HepG2 (cell line): ENCODE measurements around the gene CHCHD6. TPM values are rescaled to one million over a fixed set of nuclear protein-coding genes. Genes with fewer than 3 reads are reported as not detected.

ENCODE experiments used
- ATF7 ChIP-seq, 2 experiments: fragments of 450-650 bp in 1 of 2; sonication (generic) in 1 of 2; formaldehyde crosslinking in 1 of 2; IDR thresholded peaks; 2 replicates each; pipeline versions ENCODE4 v1.4.0 to v1.6.1; 2016 to 2020; ENCODE audit warnings: antibody characterized with exemption in 1 of 2, mild to moderate bottlenecking in 1 of 2, missing genetic modification reagents in 1 of 2
- BCL3 ChIP-seq: sonication (generic); formaldehyde crosslinking; IDR thresholded peaks from 2 replicates; pipeline ENCODE4 v1.5.1; 2020; ENCODE audit warnings: mild to moderate bottlenecking, missing genetic modification reagents, moderate library complexity
- FOXJ3 ChIP-seq: sonication (generic); formaldehyde crosslinking; IDR thresholded peaks from 2 replicates; pipeline ENCODE4 v1.4.0; 2020; ENCODE audit warnings: missing genetic modification reagents, mild to moderate bottlenecking, borderline replicate concordance
- GPBP1L1 ChIP-seq: sonication (generic); formaldehyde crosslinking; IDR thresholded peaks from 2 replicates; pipeline ENCODE4 v1.5.0; 2020; ENCODE audit warnings: mild to moderate bottlenecking, missing genetic modification reagents
- KAT7 ChIP-seq: IDR thresholded peaks from 2 replicates; pipeline ENCODE4 v1.6.1; 2018; ENCODE audit warnings: borderline replicate concordance, missing compliant biosample characterization
- MED1 ChIP-seq: sonication (generic); formaldehyde crosslinking; IDR thresholded peaks from 2 replicates; pipeline ENCODE4 v1.4.0; 2020; ENCODE audit warnings: missing genetic modification reagents
- NCOA1 ChIP-seq: sonication (generic); formaldehyde crosslinking; IDR thresholded peaks from 2 replicates; pipeline ENCODE4 v1.9.0; 2021; ENCODE audit warnings: missing genetic modification reagents
- PAXIP1 ChIP-seq: sonication (generic); formaldehyde crosslinking; conservative IDR thresholded peaks from 2 replicates; pipeline ENCODE4 v1.4.0; 2020; ENCODE audit warnings: mild to moderate bottlenecking, missing genetic modification reagents, moderate library complexity
- SNRNP70 ChIP-seq: fragments of 200-400 bp; formaldehyde crosslinking; IDR thresholded peaks from 2 replicates; pipeline ENCODE4 v1.6.1; 2017; ENCODE audit warnings: mild to moderate bottlenecking, low read depth, low read length, moderate library complexity
- SP5 ChIP-seq: IDR thresholded peaks from 2 replicates; pipeline ENCODE4 v1.6.1; 2016; ENCODE audit warnings: low read depth, borderline replicate concordance
- TCF7L2 ChIP-seq: IDR thresholded peaks from 2 replicates; pipeline ENCODE4 v1.6.1; 2011; ENCODE audit warnings: mild to moderate bottlenecking, low read depth, low read length, moderate library complexity
- TSC22D2 ChIP-seq: sonication (generic); formaldehyde crosslinking; IDR thresholded peaks from 2 replicates; pipeline ENCODE4 v1.5.1; 2020; ENCODE audit warnings: missing genetic modification reagents, mild to moderate bottlenecking, borderline replicate concordance
- ZKSCAN8 ChIP-seq: IDR thresholded peaks from 2 replicates; pipeline ENCODE4 v1.6.1; 2016; ENCODE audit warnings: borderline replicate concordance, missing genetic modification reagents, missing compliant biosample characterization
- ZNF160 ChIP-seq: sonication (generic); formaldehyde crosslinking; IDR thresholded peaks from 2 replicates; pipeline ENCODE4 v1.8.0; 2022; ENCODE audit warnings: mild to moderate bottlenecking, inconsistent platforms, missing genetic modification reagents
- ZNF275 ChIP-seq: sonication (generic); formaldehyde crosslinking; IDR thresholded peaks from 2 replicates; pipeline ENCODE4 v1.8.0; 2022; ENCODE audit warnings: missing genetic modification reagents, mild to moderate bottlenecking, inconsistent platforms, borderline replicate concordance
- ZNF572 ChIP-seq: sonication (generic); formaldehyde crosslinking; IDR thresholded peaks from 2 replicates; pipeline ENCODE4 v1.5.1; 2020; ENCODE audit warnings: mild to moderate bottlenecking, missing genetic modification reagents
- ZNF703 ChIP-seq: sonication (generic); formaldehyde crosslinking; IDR thresholded peaks from 2 replicates; pipeline ENCODE4 v1.5.1; 2020; ENCODE audit warnings: missing genetic modification reagents, mild to moderate bottlenecking, moderate library complexity, borderline replicate concordance
- ZNF740 ChIP-seq: sonication (generic); formaldehyde crosslinking; IDR thresholded peaks from 2 replicates; pipeline ENCODE4 v1.4.0; 2020; ENCODE audit warnings: missing genetic modification reagents
- ZSCAN20 ChIP-seq: sonication (generic); formaldehyde crosslinking; IDR thresholded peaks from 2 replicates; pipeline ENCODE4 v1.4.0; 2020; ENCODE audit warnings: missing genetic modification reagents, mild to moderate bottlenecking, borderline replicate concordance
- polyA plus RNA-seq, 8 experiments: library from polyadenylated mRNA; depleted of rRNA in 3 of 8; stranded (reverse) in 7 of 8; unstranded in 1 of 8; fragments of >200 nt; fragmentation: Illumina TruSeq in 4 of 8; extraction: Trizol in 4 of 8; gene quantifications; 2 replicates each; pipeline versions ENCODE4 v1.2.1 to v1.2.3, GENCODE V29; 2011 to 2016; ENCODE audit warnings: low read depth in 4 of 8, missing spikeins in 1 of 8, mixed read lengths in 1 of 8; ENCODE audit not compliant: insufficient read depth in 1 of 8
- total RNA-seq, 5 experiments: library from RNA; depleted of rRNA; stranded (reverse); fragments of >200 nt; fragmentation: Illumina TruSeq; extraction: Trizol; gene quantifications; 2 replicates each; pipeline ENCODE4 v1.2.3, GENCODE V29; 2016; ENCODE audit warnings: low read depth in 1 of 5

The CHCHD6 gene
- total and polyA plus RNA-seq, 2 of the 13 experiments (the other 11 are each of a cell fraction or from before 2014, with no cell fraction given), result 20.3 to 20.8 TPM

- TF ChIP-seq ZNF703 (no peak), ZNF740 (no peak), ZNF160 (CRISPR knock-in tag) (no peak), ZKSCAN8 (peak; percentile 38; the same call in 1 of the 2 replicates), ZNF275 (CRISPR knock-in tag) (no peak), TSC22D2 (CRISPR knock-in tag) (no peak), GPBP1L1 (no peak), ZNF572 (no peak), NCOA1 (CRISPR knock-in tag) (no peak), KAT7 (no peak), PAXIP1 (CRISPR knock-in tag) (peak; percentile 65), SP5 (CRISPR knock-in tag) (no peak), BCL3 (no peak), MED1 (CRISPR knock-in tag) (peak; percentile 23; the same call in 1 of the 2 replicates), ZSCAN20 (CRISPR knock-in tag) (no peak), TCF7L2 (no peak), FOXJ3 (CRISPR knock-in tag) (no peak), ATF7 (IDR thresholded peaks at IDR 0.05) (no peak), ATF7 (CRISPR knock-in tag; IDR thresholded peaks at IDR 0.05) (no peak), SNRNP70 (no peak)
These were observed 30.2 kb downstream of the CHCHD6 start (continued) for GRCh38 chr3:126734106-126734723.
